Skin of body (tissue), 2 donors: ENCODE results near the gene PDE5A. TPM values are rescaled to one million over a fixed set of nuclear protein-coding genes. Genes with fewer than 3 reads are reported as not detected.
"Not testable (repeated sequence)": the region's sequence is repeated elsewhere in the genome, so short reads cannot be mapped to it uniquely, and the experiment has no call there.

Source experiments
- DNase-seq: peaks from one replicate; lab custom pipeline; 2025; lab: John Stamatoyannopoulos, UW
- total RNA-seq: library from RNA; depleted of rRNA; stranded (reverse); fragments of >200 nt; gene quantifications from one replicate; pipeline ENCODE4 v1.2.3, GENCODE V29; 2014

The PDE5A gene
- total RNA-seq: 40.2 TPM

DNA sequence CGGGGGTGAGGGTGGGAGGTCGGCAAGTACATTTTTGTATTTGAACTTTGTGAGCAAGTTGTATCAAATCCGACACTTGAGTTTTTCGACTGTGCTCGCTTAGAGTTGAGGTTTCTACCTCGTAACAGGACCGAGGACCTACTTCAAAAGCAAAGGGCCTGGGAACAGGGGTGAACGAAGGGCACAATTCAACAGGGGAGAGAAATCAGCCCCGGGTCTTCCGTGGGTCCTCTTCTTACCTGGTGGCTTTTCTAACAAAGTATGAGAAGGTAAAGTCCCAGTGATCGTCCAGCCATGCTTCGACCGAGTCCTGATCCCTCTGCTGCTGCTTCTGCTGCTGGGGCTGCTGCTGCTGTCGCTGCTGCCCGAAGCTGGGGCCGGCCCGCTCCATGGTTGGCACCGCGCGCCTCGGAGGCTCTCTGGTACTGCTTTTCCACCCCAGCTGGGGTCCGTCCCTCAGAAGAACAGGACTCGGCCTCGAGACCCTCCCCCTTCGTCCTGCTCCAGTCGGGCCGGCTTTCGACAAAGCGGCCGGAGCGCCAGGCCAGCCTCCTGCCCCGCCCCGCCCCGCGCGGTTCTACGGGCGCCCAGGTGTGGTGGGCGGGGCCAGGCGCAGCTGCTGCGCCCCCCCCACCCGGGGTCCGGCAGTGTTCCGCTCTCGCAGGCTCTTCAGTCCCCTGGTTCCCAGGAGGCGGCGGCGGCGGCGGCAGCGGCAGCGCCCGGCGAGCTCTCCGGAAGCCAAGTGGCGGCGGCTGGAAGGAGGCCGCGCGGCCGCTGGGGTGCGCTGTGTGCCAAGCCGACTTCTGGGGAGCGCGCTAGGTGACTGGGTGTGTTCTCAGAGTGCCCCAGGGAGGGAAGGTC lies at the start of gene PDE5A:
PDE5A (minus strand) TSS at position 524 of the 861 bp plus-strand sequence; CDS start at position 391, 133 bp downstream.
- peak; percentile 66 for DNase-seq

DNA sequence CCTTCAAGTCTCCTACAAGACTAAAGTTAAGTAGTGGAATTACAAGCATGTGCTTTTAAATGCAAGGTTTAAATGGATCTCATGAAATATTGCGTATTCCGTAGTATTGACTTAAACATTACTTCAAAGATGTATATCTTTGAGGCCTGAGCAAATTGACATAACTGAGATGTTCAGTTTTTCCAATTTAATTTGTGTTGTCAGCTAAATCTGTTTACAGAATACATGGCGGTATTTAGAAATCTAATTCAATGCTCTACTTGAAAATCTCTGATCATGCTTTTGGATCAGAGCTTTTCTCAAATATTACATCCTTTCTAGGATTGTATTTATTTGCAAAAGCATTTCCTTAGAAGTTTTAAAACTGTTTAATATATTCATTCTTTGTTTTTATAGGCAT lies 47.5 kb upstream of the PDE5A start:
- DNase-seq: no peak

- DNase-seq: no peak
Observed at GRCh38 chr4:119675391-119675790, 46.8 kb upstream of the PDE5A start.

- DNase-seq: no peak
Observed at GRCh38 chr4:119672938-119673337, 44.3 kb upstream of the PDE5A start.

DNA sequence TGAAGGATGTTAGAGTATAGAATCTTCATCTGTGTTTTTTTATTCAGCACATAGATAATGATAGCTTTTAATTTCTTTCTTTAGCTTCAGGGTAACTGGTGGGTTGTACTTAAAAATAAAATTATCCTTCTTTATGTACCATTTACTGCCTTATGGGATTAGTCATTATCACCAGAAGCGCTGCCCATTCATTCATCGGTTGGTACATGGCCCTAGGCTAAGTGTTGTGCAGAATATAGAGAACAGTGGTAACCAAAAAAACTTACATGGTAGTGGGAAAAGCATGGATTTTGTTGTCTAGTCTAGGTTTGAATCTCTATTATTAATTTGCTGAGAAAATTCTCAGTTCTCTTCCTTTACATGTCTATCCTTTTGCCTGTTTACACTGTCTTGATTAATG lies 43.5 kb upstream of the PDE5A start:
- DNase-seq: no peak

DNA sequence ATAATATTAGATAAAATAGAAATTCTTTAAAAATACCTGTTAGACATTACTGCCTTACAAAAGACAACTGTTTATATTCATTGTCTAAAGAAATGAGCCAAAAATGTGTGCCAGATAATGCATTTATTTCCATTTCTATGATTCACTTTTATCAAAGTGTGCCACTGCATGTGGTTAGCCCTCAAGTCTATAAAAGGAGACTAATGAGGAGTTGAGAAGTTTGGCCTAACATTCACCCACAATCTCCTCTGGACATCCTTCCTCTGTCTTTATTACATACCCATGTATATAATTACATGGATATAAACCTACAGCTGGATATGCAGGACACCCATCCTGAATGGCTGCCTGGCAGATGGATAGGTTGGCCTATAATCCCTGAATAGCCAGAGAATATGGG lies 42.6 kb upstream of the PDE5A start:
- DNase-seq: no peak

DNA sequence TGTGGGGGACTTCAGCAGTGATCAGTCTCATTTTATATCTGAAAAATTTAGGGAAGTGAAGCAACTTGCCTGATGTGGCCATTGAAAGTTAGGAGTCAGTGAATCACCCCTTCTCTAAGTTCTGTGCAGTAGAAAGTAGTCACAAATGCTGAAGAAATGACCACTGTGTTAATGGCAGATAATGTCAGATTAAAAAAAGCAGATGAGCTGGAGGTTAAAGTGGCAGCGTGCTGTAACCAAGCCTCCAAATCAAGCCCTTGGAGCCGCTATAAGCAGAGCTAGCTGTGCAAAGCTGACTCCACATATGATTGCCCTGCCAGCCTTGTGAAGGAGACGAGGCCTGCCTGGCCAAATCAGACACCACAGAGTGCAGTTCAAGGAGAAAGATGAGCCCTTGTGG lies 39.2 kb upstream of the PDE5A start:
- DNase-seq: no peak

- DNase-seq: no peak
Observed at GRCh38 chr4:119666653-119667091, 38.1 kb upstream of the PDE5A start.

- no peak for DNase-seq
Observed at GRCh38 chr4:119665752-119666151, 37.1 kb upstream of the PDE5A start.

DNA sequence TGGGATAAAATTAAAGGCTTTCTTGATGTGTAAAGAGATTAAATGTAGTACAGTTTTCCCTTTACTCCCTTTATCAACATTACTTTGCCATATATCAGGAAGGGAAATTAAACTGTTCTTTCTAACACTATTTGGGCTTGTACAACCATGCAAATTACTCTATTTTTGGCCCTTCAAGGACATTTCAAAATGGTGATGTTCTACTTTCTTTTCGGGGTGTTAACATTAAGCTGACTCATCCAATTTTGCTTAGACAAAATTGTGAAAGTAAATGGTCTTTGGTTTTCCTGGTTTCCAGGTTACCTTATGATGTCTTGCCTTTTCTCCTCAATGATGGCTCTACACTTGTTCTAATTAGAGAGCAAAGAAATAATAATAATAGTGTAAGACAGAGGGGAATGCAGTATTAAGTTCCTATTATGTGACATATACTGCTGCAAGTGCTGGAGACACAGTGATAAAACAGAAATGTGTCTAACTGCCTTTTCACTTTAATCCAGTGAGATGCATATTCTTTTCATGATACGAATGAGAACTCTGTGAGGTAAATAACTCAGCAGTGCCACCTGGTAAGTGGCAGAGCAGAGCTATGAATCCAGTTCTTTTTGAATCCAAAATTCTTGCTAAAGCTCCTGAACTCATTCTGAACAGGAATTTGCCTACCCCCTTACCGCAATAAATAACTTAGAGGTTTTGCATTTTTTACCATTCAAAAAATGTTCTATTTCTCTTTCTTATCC lies 35.7 kb upstream of the PDE5A start:
- DNase-seq: no peak

- no peak for DNase-seq
Observed at GRCh38 chr4:119663160-119663788, 34.7 kb upstream of the PDE5A start.

GRCh38 chr4:119662612-119663011 lies 34.0 kb upstream of the PDE5A start:
- not testable (repeated sequence) for DNase-seq

DNA sequence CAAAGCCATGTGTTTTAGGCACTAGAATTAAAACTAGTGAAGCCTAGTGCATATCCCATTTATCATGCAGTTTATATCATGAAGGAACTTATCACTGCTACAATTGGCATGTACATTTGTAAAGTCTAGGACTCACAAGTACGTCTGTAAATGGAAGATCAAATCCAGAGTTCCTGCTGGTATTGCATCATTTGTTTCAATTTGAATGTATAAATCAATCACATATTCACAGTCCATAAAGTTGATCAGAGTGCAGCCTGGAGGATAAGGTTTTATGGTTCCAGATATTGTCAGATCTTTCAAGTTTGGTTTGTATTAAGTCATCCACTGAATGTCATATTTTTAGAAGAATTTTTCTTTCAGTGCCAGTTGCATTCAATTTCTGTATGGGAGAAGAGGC lies 32.6 kb upstream of the PDE5A start:
- DNase-seq: peak; percentile 51

GRCh38 chr4:119659576-119659975 lies 31.0 kb upstream of the PDE5A start:
- no peak for DNase-seq

DNA sequence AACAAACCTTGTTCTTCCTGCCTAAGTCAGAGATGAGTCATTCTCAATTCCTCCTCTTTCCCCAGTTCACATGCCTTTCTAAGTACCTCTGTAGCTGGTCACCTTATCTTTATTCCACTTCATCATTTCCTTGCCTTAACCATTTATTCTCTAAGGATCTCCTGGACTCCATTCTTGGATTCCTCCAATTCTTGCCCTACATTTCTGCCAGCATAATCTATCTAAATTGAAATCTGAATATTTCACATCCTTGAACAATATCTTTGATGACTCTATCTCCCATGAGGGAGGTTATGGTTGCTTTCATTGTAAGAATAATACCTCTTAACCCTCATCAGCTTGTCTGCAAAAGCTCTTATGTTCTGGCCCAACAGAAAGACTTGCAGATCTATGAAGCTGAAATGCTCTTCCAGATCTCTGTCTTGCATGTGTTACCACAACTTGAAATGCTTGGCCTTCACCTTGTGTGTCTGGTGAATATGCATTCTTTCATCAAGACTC lies 28.6 kb upstream of the PDE5A start:
- no peak for DNase-seq

GRCh38 chr4:119656342-119656741 lies 27.7 kb upstream of the PDE5A start:
- DNase-seq: no peak

DNA sequence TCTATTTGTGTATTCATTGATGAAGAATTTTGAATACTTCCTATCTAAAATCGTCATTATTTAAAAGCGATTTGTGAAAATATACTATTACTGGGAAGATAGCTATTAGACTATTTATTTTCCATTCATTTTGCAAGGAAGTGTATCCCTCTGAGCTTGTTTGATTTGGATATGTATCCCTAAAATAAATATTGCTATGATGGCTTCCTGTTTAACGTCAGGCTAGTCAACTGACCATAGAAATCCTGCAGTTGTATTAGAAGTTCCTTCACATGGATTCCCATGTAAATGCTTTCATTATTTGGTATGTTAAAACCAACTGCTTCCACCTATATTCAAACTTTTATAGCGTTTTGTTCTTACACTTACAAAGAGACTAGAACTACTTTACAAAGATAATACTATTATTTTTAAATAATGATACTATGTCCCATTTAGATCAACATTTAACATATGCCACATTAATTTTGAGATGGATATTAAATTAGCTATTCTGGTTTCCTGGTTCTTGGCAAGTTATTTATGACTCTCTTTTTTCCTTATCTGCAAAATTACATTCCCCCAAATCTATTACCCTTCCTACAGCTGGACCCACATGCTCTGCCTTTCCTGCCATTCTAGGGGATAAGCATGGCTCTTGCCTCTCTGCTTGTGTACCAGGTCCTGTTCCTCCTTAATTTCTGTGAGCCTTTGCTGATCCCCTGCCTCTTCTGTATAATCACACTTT lies 26.7 kb upstream of the PDE5A start:
- no peak for DNase-seq

DNA sequence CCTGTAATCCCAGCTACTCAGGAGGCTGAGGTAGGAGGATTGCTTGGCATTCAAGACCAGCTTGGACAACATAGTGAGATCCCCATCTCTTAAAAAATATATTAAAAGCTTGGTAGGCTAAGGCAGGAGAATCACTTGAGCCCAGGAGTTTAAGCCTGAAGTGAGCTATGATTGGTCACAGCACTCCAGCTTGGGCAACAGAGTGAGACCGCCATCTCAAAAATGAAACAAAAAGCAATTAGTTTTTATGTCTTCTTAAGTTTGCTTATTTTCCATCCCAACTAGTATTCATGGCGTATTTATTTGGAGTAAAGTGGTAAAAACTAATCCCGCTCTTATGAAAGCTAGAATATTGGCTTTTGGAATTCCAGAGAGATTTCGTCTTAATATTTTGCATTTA lies 25.4 kb upstream of the PDE5A start:
- DNase-seq: no peak

DNA sequence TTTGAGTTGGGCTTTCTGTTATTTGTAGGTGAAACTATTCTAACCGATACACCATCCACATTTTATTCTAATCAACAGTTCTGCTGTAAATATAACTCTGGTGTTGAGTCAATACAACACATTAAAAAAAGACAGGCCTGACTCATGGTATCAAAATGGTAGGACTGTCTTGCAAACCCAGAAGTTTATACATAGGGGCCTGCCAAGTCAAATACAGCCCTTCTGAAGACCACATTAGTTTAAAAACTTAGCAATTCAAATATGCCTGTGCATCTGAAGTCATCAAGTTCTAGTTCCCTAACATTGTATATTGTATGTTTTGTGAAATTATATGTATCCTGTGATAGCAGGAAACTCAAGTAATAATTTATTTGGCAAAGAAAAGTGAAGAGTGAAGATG lies 24.4 kb upstream of the PDE5A start:
- DNase-seq: no peak

DNA sequence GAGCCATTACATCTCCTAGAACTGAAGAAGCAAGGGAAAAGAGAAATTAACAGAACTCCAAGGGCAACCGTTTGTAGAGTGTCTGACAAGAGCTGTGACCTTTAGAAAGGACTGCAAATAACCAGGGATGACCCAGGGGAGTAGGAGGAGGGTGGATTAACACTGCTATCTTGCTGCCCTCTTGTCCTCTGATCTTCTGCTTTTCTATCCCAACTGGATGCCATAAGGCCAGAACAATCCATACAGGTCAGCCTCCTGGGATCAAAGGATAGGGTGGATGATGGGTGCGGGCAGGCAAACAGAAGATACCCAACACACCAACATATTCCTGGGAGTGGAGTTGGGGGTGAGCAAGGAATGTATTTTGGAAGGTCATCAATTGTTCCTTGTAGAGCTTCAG lies 19.8 kb upstream of the PDE5A start:
- DNase-seq: no peak

GRCh38 chr4:119647558-119647957 lies 19.0 kb upstream of the PDE5A start:
- DNase-seq: no peak
